Vagina (tissue), 2 donors: Measurements from ENCODE around the gene NPTX2.

ENCODE experiments used
- POLR2A ChIP-seq, 2 donors: fragments of 450-650 bp; IDR thresholded peaks; one replicate each; pipeline ENCODE4 v1.6.1; 2017; ENCODE audit warnings: antibody characterized with exemption in 2 of 2, mild to moderate bottlenecking in 2 of 2, moderate library complexity in 2 of 2
- TF ChIP-seq, protein P1 (sequence below), 3 experiments: fragments of 450-650 bp in 2 of 3; fragments of 200-600 bp in 1 of 3; sonication (generic) in 1 of 3; IDR thresholded peaks; one replicate each; pipeline ENCODE4 v1.5.1; 2017 to 2019; ENCODE audit warnings: antibody characterized with exemption in 3 of 3, mild to moderate bottlenecking in 2 of 3, moderate library complexity in 2 of 3

DNA sequence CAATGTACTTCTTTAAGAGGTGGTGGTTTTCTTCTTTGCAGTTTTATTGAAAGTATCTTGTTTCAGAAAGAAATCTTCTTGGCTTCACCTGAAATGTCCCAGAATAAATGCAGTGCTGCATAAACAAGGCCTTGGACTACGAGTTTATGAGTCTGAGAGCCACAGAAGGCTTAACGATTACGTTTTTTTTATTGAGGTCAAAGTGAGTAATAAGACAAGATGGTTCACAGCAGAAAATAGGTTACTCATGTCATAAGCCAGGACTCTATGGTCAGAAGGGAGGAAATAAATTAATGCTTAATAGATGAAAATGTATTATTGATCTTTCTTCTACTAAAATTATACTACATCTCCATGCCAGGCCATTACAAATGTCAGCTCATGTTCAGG is 13.7 kb upstream of the NPTX2 start:
- TF ChIP-seq, protein P1, sequence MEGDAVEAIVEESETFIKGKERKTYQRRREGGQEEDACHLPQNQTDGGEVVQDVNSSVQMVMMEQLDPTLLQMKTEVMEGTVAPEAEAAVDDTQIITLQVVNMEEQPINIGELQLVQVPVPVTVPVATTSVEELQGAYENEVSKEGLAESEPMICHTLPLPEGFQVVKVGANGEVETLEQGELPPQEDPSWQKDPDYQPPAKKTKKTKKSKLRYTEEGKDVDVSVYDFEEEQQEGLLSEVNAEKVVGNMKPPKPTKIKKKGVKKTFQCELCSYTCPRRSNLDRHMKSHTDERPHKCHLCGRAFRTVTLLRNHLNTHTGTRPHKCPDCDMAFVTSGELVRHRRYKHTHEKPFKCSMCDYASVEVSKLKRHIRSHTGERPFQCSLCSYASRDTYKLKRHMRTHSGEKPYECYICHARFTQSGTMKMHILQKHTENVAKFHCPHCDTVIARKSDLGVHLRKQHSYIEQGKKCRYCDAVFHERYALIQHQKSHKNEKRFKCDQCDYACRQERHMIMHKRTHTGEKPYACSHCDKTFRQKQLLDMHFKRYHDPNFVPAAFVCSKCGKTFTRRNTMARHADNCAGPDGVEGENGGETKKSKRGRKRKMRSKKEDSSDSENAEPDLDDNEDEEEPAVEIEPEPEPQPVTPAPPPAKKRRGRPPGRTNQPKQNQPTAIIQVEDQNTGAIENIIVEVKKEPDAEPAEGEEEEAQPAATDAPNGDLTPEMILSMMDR (IDR thresholded peaks at IDR 0.05), result no peak
- no peak for TF ChIP-seq POLR2A (IDR thresholded peaks at IDR 0.05)
